GM12873 (cell line): ENCODE data around the gene VMP1.

Experiments used
- TF ChIP-seq, protein P1 (sequence below): IDR thresholded peaks from 2 replicates; pipeline ENCODE4 v1.5.1; 2012; ENCODE audit warnings: low read depth, mild to moderate bottlenecking, moderate library complexity, low read length, control low read depth; ENCODE audit not compliant: insufficient read depth; ENCODE audit errors: missing control alignments

The VMP1 gene

DNA sequence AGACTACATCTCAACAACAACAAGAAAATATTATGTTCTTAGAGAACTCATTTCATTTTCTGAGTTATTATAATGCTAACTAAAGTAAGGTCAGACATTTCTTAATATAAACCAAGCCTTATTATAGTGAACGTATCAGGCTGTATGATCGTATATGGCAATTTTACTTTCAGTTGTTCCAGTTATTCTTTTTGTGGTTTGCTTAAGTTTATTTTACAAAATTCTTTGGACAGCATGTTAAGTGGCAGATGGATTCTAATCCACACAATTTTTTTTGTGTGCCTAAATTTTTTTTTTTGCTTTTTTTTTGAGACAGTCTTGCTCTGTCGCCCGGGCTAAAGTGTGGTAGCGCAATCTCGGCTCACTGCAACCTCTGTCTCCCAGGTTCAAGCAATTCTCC is 59.0 kb downstream of the VMP1 start:
- TF ChIP-seq, protein P1, sequence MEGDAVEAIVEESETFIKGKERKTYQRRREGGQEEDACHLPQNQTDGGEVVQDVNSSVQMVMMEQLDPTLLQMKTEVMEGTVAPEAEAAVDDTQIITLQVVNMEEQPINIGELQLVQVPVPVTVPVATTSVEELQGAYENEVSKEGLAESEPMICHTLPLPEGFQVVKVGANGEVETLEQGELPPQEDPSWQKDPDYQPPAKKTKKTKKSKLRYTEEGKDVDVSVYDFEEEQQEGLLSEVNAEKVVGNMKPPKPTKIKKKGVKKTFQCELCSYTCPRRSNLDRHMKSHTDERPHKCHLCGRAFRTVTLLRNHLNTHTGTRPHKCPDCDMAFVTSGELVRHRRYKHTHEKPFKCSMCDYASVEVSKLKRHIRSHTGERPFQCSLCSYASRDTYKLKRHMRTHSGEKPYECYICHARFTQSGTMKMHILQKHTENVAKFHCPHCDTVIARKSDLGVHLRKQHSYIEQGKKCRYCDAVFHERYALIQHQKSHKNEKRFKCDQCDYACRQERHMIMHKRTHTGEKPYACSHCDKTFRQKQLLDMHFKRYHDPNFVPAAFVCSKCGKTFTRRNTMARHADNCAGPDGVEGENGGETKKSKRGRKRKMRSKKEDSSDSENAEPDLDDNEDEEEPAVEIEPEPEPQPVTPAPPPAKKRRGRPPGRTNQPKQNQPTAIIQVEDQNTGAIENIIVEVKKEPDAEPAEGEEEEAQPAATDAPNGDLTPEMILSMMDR, result no peak

DNA sequence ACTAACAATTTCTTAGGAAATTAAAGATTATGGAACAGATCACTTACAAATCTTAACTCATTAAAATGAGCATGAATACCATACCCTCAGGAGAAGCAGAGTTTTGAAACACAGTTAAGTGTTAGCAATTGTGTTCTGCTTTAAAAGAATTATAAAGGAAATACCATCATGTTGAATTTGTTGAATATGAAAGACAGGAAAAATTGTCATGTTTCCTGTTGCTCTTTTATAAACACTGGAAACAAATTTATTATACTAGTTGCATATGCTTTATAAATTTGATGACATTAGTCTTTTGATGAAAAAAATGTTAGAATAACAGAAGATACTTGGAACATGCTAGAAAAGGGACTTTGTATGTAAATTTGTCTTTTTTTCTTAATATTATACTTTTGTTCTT is 59.7 kb downstream of the VMP1 start:
- TF ChIP-seq, protein P1, result no peak

DNA sequence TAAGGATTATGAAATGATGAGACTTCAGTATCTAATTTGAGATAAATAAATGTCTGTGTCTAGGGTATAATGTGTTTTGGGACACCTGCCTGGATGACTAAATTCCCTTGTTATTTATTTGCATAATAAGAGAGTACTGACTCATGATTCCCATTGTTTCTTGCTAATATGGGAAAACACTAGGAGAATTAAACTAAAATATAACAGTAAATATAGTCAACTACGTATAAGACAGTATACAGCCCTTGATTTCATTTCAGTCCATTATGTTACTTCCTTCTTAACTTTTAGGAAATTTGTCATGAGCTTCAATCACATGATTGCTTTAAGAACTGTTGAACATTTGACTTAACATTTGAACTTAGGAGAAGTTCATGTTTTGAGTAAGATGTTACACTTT is 62.4 kb downstream of the VMP1 start:
- TF ChIP-seq, protein P1, result no peak

DNA sequence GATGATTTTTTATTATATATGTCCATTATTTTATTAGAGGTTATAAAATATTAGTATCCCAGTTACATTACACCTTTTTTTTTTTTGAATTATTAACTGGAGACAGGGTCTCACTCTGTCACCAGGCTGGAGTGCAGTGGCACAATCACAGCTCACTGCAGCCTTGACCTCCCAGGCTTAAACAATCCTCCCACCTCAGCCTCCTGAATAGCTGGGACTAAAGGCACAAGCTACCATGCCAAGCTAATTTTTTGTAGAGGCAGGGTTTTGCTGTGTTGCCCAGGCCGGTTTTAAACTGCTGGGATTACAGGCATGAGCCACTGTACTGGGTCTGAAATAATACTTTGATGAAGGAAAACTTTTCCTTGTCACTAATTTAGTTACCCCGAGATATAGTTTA is 63.6 kb downstream of the VMP1 start:
- TF ChIP-seq, protein P1, result no peak

DNA sequence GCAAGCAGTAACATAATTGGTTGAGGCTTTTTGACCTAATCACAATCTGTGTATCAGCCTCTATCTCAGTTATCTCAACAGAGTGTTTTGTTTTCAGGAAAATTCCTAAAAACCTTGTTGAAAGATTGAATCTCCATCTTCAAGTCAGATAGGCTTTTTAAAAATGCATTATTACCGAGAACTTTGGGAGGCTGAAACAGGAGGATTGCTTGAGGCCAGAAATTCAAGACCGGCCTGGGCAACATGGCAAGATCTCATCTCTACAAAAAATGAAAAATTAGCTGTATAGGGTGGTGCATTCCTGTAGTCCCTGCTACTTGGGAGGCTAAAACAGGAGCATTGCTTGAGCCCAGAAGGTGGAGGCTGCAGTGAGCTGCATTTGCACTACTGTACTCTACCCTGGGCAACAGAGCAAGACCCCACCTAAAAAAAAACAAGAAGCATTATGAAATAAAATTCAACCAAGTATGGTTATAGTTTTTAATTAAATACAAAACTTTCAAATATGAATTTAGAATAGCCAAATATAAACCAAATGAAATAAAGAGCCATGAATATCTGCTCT is 68.4 kb downstream of the VMP1 start:
- TF ChIP-seq, protein P1, result no peak

DNA sequence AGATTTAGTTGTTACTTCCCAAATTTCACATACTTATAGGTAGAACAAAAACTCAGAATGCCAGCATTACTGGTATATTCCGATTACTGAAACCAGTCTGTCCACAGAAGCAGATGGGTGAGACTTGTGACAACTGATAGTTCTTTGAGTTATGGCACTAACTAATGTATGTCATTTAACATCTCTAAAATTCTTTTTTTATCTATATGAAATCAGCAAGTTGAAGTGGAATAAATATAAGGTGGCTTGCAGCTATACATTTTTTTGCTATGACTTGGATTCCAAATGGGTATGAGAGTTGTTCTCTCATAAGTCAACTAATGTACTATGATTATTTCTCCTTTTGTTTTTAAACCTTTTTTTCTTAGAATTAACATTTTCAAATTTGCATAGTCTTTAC is 69.1 kb downstream of the VMP1 start:
- TF ChIP-seq, protein P1, result no peak

DNA sequence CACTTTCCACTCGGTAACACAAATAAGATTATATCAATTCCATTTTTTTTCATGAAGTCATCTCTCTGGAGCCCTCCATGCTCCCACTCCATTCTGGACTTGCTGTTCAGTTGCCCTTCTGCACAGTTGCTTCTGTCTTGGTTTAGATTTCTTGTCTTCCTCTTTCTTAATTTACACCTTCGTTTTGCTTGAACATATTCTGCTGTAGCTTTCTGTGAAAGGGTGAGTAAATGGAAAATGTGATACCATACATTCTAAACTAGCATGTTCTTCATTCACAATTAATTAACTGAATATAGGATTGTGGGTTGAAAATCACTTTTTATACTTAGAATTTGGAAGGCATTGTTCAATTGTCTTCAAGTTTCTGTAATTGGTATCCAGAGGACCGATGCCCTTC is 69.6 kb downstream of the VMP1 start:
- TF ChIP-seq, protein P1, result no peak
